Caco-2 (cell line): ENCODE data around the gene WDR48. TPM values are rescaled to one million over a fixed set of nuclear protein-coding genes. Genes with fewer than 3 reads are reported as not detected.

Source experiments
- Bru-seq: library from RNA; stranded (reverse); fragments of 400-500 nt; gene quantifications from one replicate; lab custom pipeline; 2021; lab: Mats Ljungman, UMichigan
- BruChase-seq, 2 experiments: library from RNA; stranded (reverse); fragments of 400-500 nt; gene quantifications; one replicate each; lab custom pipeline; 2021; lab: Mats Ljungman, UMichigan
- BruUV-seq: library from RNA; stranded (reverse); fragments of 400-500 nt; replicated peaks from 2 replicates; lab custom pipeline; 2021; lab: Mats Ljungman, UMichigan
- CTCF ChIA-PET: fragments of 300-600 bp; sonication (Branson Sonifier 250); formaldehyde crosslinking; loops from one replicate; lab custom pipeline; 2022; ENCODE audit warnings: antibody characterized with exemption; lab: Charles Lee
- POLR2A ChIA-PET: fragments of 300-600 bp; sonication (Branson Sonifier 250); formaldehyde crosslinking; loops from one replicate; lab custom pipeline; 2022; ENCODE audit warnings: antibody characterized with exemption; lab: Charles Lee
- DNase-seq, 2 experiments: peaks; one replicate each; pipeline versions ENCODE4 v3.0.0 to v3.0.0-alpha.2; 2020 to 2022
- H3K27me3 ChIP-seq: replicated peaks from 2 replicates; pipeline ENCODE4 v1.6.0; 2011; ENCODE audit warnings: low read length; ENCODE audit not compliant: control insufficient read depth, insufficient read depth
- H3K36me3 ChIP-seq: 2 replicates; pipeline ENCODE4 v1.5.1; 2011; ENCODE audit warnings: low read length; ENCODE audit not compliant: control insufficient read depth, insufficient read depth
- H3K4me1 ChIP-seq: fragments of 250-450 bp; sonication (Bioruptor Pico); 2 replicates; pipeline ENCODE4 v1.5.1; 2020; ENCODE audit warnings: mild to moderate bottlenecking
- H3K4me3 ChIP-seq: 2 replicates; pipeline ENCODE4 v1.5.1; 2011; ENCODE audit warnings: low read depth, mild to moderate bottlenecking, control low read depth, low read length
- H3K9me3 ChIP-seq: fragments of 250-450 bp; sonication (Bioruptor Pico); 2 replicates; pipeline ENCODE4 v1.5.1; 2020; ENCODE audit warnings: mild to moderate bottlenecking, moderate library complexity
- H3K27ac Mint-ChIP-seq: one replicate; pipeline ENCODE4 v1.8.0; 2022; ENCODE audit warnings: mixed read lengths; ENCODE audit not compliant: unreplicated experiment
- H3K27me3 Mint-ChIP-seq: one replicate; pipeline ENCODE4 v1.8.0; 2022; ENCODE audit warnings: mixed read lengths; ENCODE audit not compliant: insufficient read depth, unreplicated experiment
- H3K36me3 Mint-ChIP-seq: one replicate; pipeline ENCODE4 v1.8.0; 2022; ENCODE audit warnings: mild to moderate bottlenecking, mixed read lengths; ENCODE audit not compliant: insufficient read depth, unreplicated experiment
- H3K4me1 Mint-ChIP-seq: one replicate; pipeline ENCODE4 v1.8.0; 2022; ENCODE audit warnings: low read depth, mixed read lengths; ENCODE audit not compliant: unreplicated experiment
- H3K4me3 Mint-ChIP-seq: one replicate; pipeline ENCODE4 v1.8.0; 2022; ENCODE audit warnings: mild to moderate bottlenecking, moderate library complexity, mixed read lengths; ENCODE audit not compliant: unreplicated experiment
- H3K9me3 Mint-ChIP-seq: one replicate; pipeline ENCODE4 v1.8.0; 2022; ENCODE audit warnings: mixed read lengths; ENCODE audit not compliant: unreplicated experiment
- CTCF ChIP-seq, 2 experiments: fragments of 200-600 bp in 1 of 2; IDR thresholded peaks; 1 replicate in 1 of 2; 2 replicates in 1 of 2; pipeline versions ENCODE4 v1.5.1 to v1.8.0; 2011 to 2022; ENCODE audit warnings: antibody characterized with exemption in 1 of 2, control low read depth in 1 of 2, inconsistent platforms in 1 of 2, low read depth in 1 of 2, low read length in 1 of 2, mild to moderate bottlenecking in 1 of 2, moderate library complexity in 1 of 2; ENCODE audit not compliant: insufficient read depth in 1 of 2, severe bottlenecking in 1 of 2, unreplicated experiment in 1 of 2
- intact Hi-C: fragments of 100-400 bp; cut with micrococcal nuclease; formaldehyde crosslinking; loops from one replicate; pipeline ENCODE4 v1.10.0; 2022; ENCODE audit not compliant: unreplicated experiment
- long read RNA-seq: library from polyadenylated mRNA; stranded (forward); transcript quantifications from one replicate; pipeline ENCODE4 v2.0.0, GENCODE V29; 2022
- total RNA-seq: library from RNA; stranded (reverse); gene quantifications from 2 replicates; pipeline ENCODE4 v1.2.3, GENCODE V29; 2022

The WDR48 gene
- total RNA-seq (27.6 and 28.4 TPM in 2 replicates), Bru-seq, nascent RNA (percentile 74 among the genes with signal in this experiment), BruChase-seq, experiment 1, labeled RNA remaining after a 2-hour chase (percentile 74 among the genes with signal in this experiment), BruChase-seq, experiment 2, labeled RNA remaining after a 6-hour chase (percentile 73 among the genes with signal in this experiment)
- long read RNA-seq, transcript WDR48-201 (19 exons, 3,707 nt), result major isoform, 33 of 47 reads
- long read RNA-seq, partial matches to known transcripts, result 2 of 47 reads
- long read RNA-seq, other reads (novel, unspliced or antisense), result 12 of 47 reads

GRCh38 chr3:39051649-39052561 lies at the start of gene WDR48, which contains the start of gene SCN11A:
Gene WDR48, plus strand, starts transcription at chr3:39052016. Its CDS starts 10 bp downstream, at chr3:39052026.
Gene SCN11A, minus strand, starts transcription at chr3:39051944. Its CDS starts 101,582 bp downstream, at chr3:38950362.
- POLR2A ChIA-PET, result interaction anchor here (1.0 kb wide), 1 partner anchor 54 kb away, joined by 7 read pairs; no protein-coding TSS in a partner anchor
- no peaks in the 10 kb centered on the region for H3K36me3 ChIP-seq
- Mint-ChIP-seq H3K9me3 (no peaks in the 10 kb centered on the region), H3K4me3 (peak within 1 kb of the TSS; percentile 89), H3K36me3 (peaks cover 7% of the 10 kb centered on the region), H3K4me1 (no peaks in the 10 kb centered on the region), H3K27me3 (peaks cover 5% of the 10 kb centered on the region), H3K27ac (peak within 1 kb of the TSS; percentile 91)
- H3K9me3 ChIP-seq, result no peaks in the 10 kb centered on the region
- intact Hi-C loops, result no loop called here
- TF ChIP-seq CTCF (IDR thresholded peaks at IDR 0.05; ENCODE audit: insufficient read depth in 1 of 2, low read depth in 1 of 2, low read length in 1 of 2, severe bottlenecking in 1 of 2, unreplicated experiment in 1 of 2), result no peak
- TSS peak; percentile 73 for BruUV-seq
- no peaks in the 10 kb centered on the region for H3K27me3 ChIP-seq
- H3K4me1 ChIP-seq, result no peaks in the 10 kb centered on the region
- H3K4me3 ChIP-seq, result peak within 1 kb of the TSS; percentile 80
- DNase-seq, result peak; percentile 90 to 92
- CTCF ChIA-PET, result no interaction called here

GRCh38 chr3:39005295-39005694 lies 46.5 kb upstream of the WDR48 start:
- Mint-ChIP-seq H3K36me3 (no peaks in the 10 kb centered on the region), H3K4me1 (no peaks in the 10 kb centered on the region), H3K4me3 (no peak overlapping the region), H3K9me3 (no peaks in the 10 kb centered on the region), H3K27ac (no peak overlapping the region), H3K27me3 (peaks cover 6% of the 10 kb centered on the region)
- Histone ChIP-seq H3K27me3 (no peaks in the 10 kb centered on the region), H3K4me1 (no peaks in the 10 kb centered on the region), H3K36me3 (no peaks in the 10 kb centered on the region), H3K4me3 (no peak overlapping the region), H3K9me3 (no peaks in the 10 kb centered on the region)
- ChIA-PET POLR2A (no interaction called here), CTCF (no interaction called here)
- BruUV-seq, result no TSS peak
- no peak for DNase-seq
- intact Hi-C loops, result no loop called here
- no peak for TF ChIP-seq CTCF (IDR thresholded peaks at IDR 0.05; ENCODE audit: insufficient read depth in 1 of 2, low read depth in 1 of 2, low read length in 1 of 2, severe bottlenecking in 1 of 2, unreplicated experiment in 1 of 2)

GRCh38 chr3:39011191-39011736 lies 40.6 kb upstream of the WDR48 start:
- H3K4me1 Mint-ChIP-seq, result no peaks in the 10 kb centered on the region
- CTCF ChIA-PET, result interaction anchor here (0.8 kb wide), 1 partner anchor 16 kb away, joined by 4 read pairs; no protein-coding TSS in a partner anchor
- BruUV-seq, result no TSS peak
- no peaks in the 10 kb centered on the region for H3K36me3 ChIP-seq
- no peak overlapping the region for H3K27ac Mint-ChIP-seq
- no peaks in the 10 kb centered on the region for H3K9me3 Mint-ChIP-seq
- H3K27me3 Mint-ChIP-seq, result peaks cover 17% of the 10 kb centered on the region
- no peak overlapping the region for H3K4me3 Mint-ChIP-seq
- no peaks in the 10 kb centered on the region for H3K27me3 ChIP-seq
- no peaks in the 10 kb centered on the region for H3K4me1 ChIP-seq
- intact Hi-C loops, result no loop called here
- H3K9me3 ChIP-seq, result no peaks in the 10 kb centered on the region
- TF ChIP-seq CTCF (IDR thresholded peaks at IDR 0.05; ENCODE audit: insufficient read depth in 1 of 2, low read depth in 1 of 2, low read length in 1 of 2, severe bottlenecking in 1 of 2, unreplicated experiment in 1 of 2), result no peak
- H3K4me3 ChIP-seq, result no peak overlapping the region
- DNase-seq, result no peak
- H3K36me3 Mint-ChIP-seq, result no peaks in the 10 kb centered on the region
- POLR2A ChIA-PET, result no interaction called here
